SK-N-MC (cell line): ENCODE data around the gene RNF41.
A peak's percentile ranks its signal among the peaks of the same experiment; 100 is the strongest.
"Not testable (repeated sequence)": the region's sequence is repeated elsewhere in the genome, so short reads cannot be mapped to it uniquely, and the experiment has no call there.

Experiments used
- DNase-seq: peaks from one replicate; pipeline ENCODE4 v3.0.0-alpha.2; 2011; ENCODE audit warnings: low read depth, low spot score
- H3K27ac ChIP-seq: fragments of 200-600 bp; sonication (generic); 2 replicates; pipeline ENCODE4 v1.5.1; 2016; ENCODE audit warnings: mixed run types
- H3K36me3 ChIP-seq: fragments of 200-600 bp; sonication (generic); 2 replicates; pipeline ENCODE4 v1.6.1; 2017; ENCODE audit warnings: antibody characterized with exemption, low read length, mixed read lengths; ENCODE audit not compliant: insufficient read depth
- H3K4me3 ChIP-seq: fragments of 200-600 bp; sonication (generic); 2 replicates; pipeline ENCODE4 v1.5.1; 2016
- H3K9ac ChIP-seq: fragments of 200-600 bp; sonication (generic); 2 replicates; pipeline ENCODE4 v1.8.0; 2017; ENCODE audit warnings: mixed run types, mixed read lengths; ENCODE audit not compliant: insufficient read length
- H3K9me3 ChIP-seq: fragments of 200-600 bp; sonication (generic); 2 replicates; pipeline ENCODE4 v1.6.1; 2017; ENCODE audit warnings: low read depth, mild to moderate bottlenecking, antibody characterized with exemption, low read length, moderate library complexity, mixed read lengths
- EZH2 ChIP-seq: fragments of 200-600 bp; sonication (generic); IDR thresholded peaks from one replicate; pipeline ENCODE4 v1.6.1; 2017; ENCODE audit warnings: antibody characterized with exemption
- FOXP2 ChIP-seq: optimal IDR thresholded peaks from 2 replicates; pipeline ENCODE3; 2011; ENCODE audit warnings: mild to moderate bottlenecking, moderate library complexity; ENCODE audit not compliant: insufficient read depth; ENCODE audit errors: extremely low read length, control extremely low read depth
- POLR2AphosphoS5 ChIP-seq: IDR thresholded peaks from 2 replicates; pipeline ENCODE4 v1.6.1; 2012; ENCODE audit warnings: mild to moderate bottlenecking, low read depth, low read length, borderline replicate concordance

The RNF41 gene

DNA sequence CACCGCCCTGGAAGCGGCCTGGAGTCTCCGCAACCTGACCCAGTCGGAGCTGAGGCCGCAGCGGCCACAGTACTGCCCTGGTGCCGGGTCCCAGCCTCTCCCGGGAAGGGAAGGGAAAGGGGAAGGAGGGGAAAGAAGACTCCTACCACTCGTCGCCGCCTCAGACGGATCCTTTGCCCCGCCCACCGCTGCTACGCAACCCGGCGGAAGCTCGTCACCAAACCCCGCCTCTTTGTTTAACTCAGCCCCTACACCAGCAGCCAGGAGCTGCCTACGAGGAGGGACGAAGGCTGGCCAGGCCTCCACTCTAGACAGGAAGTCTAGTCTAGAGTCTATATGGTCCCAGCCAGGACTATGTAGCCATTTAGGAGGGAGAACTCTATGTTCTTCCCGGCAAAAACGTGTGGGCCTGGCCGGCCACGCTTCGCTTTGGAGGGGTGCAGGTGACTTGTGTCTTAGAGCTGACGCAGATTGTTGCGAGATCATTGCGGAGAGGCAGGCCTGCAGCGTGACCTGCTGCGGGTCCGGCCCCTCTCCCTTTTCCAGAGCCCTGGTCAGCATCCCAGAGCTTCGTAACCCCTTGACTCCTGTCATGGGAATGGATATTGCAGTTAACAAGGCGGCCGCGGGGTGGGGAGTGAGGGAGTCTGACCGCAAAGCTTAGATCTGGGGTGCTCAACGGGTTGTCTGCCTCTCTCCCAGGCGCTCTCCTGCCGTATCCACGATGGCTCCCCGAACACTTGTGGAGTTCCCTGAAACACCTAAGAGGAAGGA is at the start of gene RNF41:
TSS of gene RNF41 (minus strand) at position 166 of the 774 bp plus-strand sequence. CDS start 7,875 bp downstream, outside the sequence.
- no peaks in the 10 kb centered on the region for H3K36me3 ChIP-seq
- peak within 1 kb of the TSS; percentile 98 for H3K4me3 ChIP-seq
- peak; percentile 42 for DNase-seq
- H3K9ac ChIP-seq, result peak within 1 kb of the TSS; percentile 89
- TF ChIP-seq EZH2 (no peak), POLR2AphosphoS5 (peak; percentile 95), FOXP2 (peak; percentile 24)
- peak within 1 kb of the TSS; percentile 88 for H3K27ac ChIP-seq
- no peaks in the 10 kb centered on the region for H3K9me3 ChIP-seq

DNA sequence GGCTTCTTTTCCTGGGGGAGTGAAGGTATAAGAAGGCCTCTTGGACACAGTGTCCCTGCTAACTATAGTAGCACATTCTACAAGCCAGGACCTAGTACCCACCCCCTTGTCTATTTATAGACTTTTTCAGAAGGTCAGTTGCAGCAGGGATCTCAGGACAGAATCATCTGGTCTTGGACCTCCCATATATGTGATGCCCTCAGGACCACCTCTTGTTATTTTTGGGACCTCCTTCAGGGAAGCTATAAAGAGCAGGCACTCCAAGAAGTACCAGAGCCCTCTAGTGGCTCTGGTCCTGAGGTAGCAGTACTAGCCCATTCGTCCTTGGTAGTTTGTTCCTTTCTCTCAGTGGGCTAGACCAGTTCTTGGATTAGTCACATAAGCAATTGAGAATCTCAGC is 49.3 kb upstream of the RNF41 start:
- no peak for TF ChIP-seq EZH2
- no peak for TF ChIP-seq POLR2AphosphoS5
- TF ChIP-seq FOXP2, result no peak
- DNase-seq, result no peak
- no peaks in the 10 kb centered on the region for H3K9me3 ChIP-seq
- peak overlapping the region; percentile 54; the same call in 1 of the 2 replicates for H3K27ac ChIP-seq
- H3K36me3 ChIP-seq, result peaks cover 50% of the 10 kb centered on the region
- H3K4me3 ChIP-seq, result no peak overlapping the region
- no peak overlapping the region for H3K9ac ChIP-seq

DNA sequence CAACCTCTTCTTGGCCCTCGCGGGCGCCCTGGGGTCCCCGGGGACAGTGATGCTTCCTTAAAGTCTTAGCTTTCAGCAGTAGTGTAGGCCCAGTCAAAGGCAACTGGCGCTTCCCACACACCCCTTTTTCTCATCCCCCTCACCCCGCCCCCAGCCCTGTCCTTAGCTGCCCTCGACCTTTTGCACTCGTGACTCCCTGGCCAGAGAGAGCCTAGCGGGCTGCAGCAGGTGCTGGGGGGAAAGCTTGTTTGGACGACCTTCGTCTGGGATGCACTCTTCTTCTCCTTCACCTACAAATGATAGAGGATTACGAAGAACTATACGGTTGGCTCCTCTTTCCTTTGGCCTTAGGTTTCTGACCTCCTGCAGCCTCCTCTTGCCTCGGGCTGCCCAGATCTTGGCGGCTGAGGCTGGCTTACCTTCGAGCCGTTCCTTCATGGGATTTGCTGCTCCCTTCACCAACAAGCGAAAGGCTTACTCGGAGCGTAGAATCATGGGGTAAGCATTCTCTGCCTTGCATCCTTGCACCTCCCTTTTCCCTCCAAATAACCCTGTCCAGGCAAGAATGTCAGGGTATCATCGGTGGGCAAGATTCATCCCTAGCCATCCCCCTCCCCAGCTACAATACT is 45.8 kb upstream of the RNF41 start:
- peak overlapping the region; percentile 96 for H3K4me3 ChIP-seq
- no peak for DNase-seq
- H3K27ac ChIP-seq, result no peak overlapping the region
- no peak overlapping the region for H3K9ac ChIP-seq
- no peaks in the 10 kb centered on the region for H3K9me3 ChIP-seq
- H3K36me3 ChIP-seq, result peaks cover 18% of the 10 kb centered on the region
- TF ChIP-seq POLR2AphosphoS5, result no peak
- TF ChIP-seq FOXP2, result no peak
- TF ChIP-seq EZH2, result no peak

- no peaks in the 10 kb centered on the region for H3K9me3 ChIP-seq
- no peak within 1 kb of the TSS for H3K27ac ChIP-seq
- DNase-seq, result no peak
- H3K36me3 ChIP-seq, result peaks cover 18% of the 10 kb centered on the region
- H3K4me3 ChIP-seq, result peak within 1 kb of the TSS; percentile 96
- TF ChIP-seq EZH2, result no peak
- TF ChIP-seq POLR2AphosphoS5, result peak; percentile 78; the same call in 1 of the 2 replicates
- H3K9ac ChIP-seq, result peak within 1 kb of the TSS; percentile 74
Measured at GRCh38 chr12:56266693-56267442, 45.1 kb upstream of the RNF41 start, which contains the start of gene COQ10A. COQ10A (plus strand) TSS chr12:56266942; CDS start chr12:56267119, 177 bp downstream.

DNA sequence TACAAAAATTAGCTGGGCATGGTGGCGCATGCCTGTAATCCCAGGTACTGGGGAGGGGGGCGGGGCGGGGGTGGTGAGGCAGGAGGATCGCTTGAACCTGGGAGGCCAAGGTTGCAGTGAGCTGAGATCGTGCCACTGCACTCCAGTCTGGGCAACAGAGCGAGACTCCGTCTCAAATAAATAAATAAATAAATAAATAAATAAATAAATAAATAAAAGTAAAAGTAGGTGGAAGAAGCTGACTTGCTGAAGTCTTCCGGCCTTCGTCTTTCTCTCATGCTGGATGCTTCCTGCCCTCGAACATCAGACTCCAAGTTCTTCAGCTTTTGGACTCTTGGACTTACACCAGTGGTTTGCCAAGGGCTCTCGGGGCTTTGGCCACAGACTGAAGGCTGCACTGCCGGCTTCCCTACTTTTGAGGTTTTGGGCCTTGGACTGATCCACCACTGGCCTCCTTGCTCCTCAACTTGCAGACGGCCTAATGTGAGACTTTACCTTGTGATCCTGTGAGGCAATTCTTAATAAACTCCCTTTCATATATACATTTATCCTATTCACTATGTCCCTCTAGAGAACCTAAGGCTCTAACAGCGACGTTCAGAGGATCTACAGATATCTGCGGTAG is 44.5 kb upstream of the RNF41 start:
- peak overlapping the region; percentile 96 for H3K4me3 ChIP-seq
- not testable (repeated sequence) for H3K9me3 ChIP-seq, H3K27ac ChIP-seq, DNase-seq
- H3K9ac ChIP-seq, result peak overlapping the region; percentile 74
- peaks cover 11% of the 10 kb centered on the region; the same call in 1 of the 2 replicates for H3K36me3 ChIP-seq

DNA sequence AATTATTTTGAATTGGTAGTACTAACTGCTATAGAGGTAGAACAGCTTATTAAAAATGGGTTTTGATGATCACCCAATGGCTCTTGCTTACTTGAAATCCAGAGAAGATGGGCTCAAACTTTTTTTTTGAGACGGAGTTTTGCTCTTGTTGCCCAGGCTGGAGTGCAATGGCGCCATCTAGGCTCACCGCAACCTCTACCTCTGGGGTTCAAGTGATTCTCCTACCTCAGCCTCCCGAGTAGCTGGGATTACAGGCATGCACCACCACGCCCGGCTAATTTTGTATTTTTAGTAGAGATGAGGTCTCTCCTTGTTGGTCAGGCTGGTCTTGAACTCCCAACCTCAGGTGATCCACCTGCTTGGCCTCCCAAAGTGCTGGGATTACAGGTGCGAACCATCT is 41.2 kb upstream of the RNF41 start:
- H3K9ac ChIP-seq, H3K9me3 ChIP-seq, H3K36me3 ChIP-seq, H3K4me3 ChIP-seq, H3K27ac ChIP-seq, DNase-seq: not testable (repeated sequence)

GRCh38 chr12:56261503-56262232 is 39.9 kb upstream of the RNF41 start:
- H3K36me3 ChIP-seq, result peaks cover 3% of the 10 kb centered on the region
- DNase-seq, result no peak
- no peak for TF ChIP-seq EZH2
- TF ChIP-seq FOXP2, result no peak
- TF ChIP-seq POLR2AphosphoS5, result no peak
- H3K4me3 ChIP-seq, result no peak overlapping the region
- no peaks in the 10 kb centered on the region for H3K9me3 ChIP-seq
- H3K9ac ChIP-seq, result no peak overlapping the region
- H3K27ac ChIP-seq, result no peak overlapping the region

DNA sequence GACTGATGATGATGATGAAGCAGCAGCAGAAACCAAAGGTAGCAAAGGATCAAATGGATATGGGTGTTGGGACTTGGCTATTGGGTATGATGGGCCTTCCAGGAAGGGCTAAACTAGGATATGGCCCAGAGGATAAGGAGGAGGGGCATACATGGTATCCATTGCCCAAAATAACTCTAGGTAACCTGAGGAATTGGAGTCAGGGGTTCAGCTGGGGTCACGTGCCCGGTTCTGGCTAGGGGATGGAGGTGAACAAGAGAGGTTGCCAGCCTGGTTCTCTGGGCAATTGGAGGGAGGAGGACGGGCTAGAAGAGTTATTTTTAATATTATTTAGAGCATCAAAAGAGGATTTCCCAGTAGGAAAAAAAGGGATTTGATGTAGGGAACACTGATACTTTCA is 39.2 kb upstream of the RNF41 start:
- Histone ChIP-seq H3K4me3 (no peak overlapping the region), H3K36me3 (peaks cover 11% of the 10 kb centered on the region), H3K9ac (no peak overlapping the region), H3K9me3 (no peaks in the 10 kb centered on the region), H3K27ac (no peak overlapping the region)
- no peak for DNase-seq
- TF ChIP-seq POLR2AphosphoS5 (no peak), EZH2 (no peak), FOXP2 (no peak)
